ENCODE data around the gene VIPR2. TPM values are rescaled to one million over a fixed set of nuclear protein-coding genes. Genes with fewer than 3 reads are reported as not detected.
"Not testable (repeated sequence)": the region's sequence is repeated elsewhere in the genome, so short reads cannot be mapped to it uniquely, and the experiment has no call there.

Gene VIPR2
- total and polyA plus RNA-seq, 2 of the 13 experiments (the other 11 are each of a cell fraction or from before 2014, with no cell fraction given) = not detected

DNA sequence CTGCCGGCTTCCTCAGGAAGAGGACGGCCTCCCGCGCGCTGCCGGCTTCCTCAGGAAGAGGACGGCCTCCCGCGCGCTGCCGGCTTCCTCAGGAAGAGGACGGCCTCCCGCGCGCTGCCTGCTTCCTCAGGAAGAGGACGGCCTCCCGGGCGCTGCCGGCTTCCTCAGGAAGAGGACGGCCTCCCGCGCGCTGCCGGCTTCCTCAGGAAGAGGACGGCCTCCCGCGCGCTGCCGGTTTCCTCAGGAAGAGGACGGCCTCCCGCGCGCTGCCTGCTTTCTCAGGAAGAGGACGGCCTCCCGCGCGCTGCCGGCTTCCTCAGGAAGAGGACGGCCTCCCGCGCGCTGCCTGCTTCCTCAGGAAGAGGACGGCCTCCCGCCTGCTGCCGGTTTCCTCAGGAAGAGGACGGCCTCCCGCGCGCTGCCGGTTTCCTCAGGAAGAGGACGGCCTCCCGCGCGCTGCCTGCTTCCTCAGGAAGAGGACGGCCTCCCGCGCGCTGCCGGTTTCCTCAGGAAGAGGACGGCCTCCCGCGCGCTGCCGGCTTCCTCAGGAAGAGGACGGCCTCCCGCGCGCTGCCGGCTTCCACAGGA is 138.6 kb downstream of the VIPR2 start:
- H3K36me3 ChIP-seq (replicated peaks in 1 of 2; ENCODE audit: control insufficient read depth in 1 of 2, insufficient read depth in 2 of 2, low read length in 2 of 2); H3K4me1 ChIP-seq (ENCODE audit: insufficient read depth, low read length); FAIRE-seq; POLR2A ChIA-PET; H3K4me2 ChIP-seq (ENCODE audit: low read depth, low read length); H3K79me2 ChIP-seq (ENCODE audit: insufficient read depth, low read length); H3K27ac ChIP-seq (ENCODE audit: extremely low read length, insufficient read depth, low read length); H4K20me1 ChIP-seq (ENCODE audit: insufficient read depth, low read length); DNase-seq (ENCODE audit: low spot score); intact Hi-C loops (cut with micrococcal nuclease; ENCODE audit: unreplicated experiment); H3K9me3 ChIP-seq (ENCODE audit: low read length); in situ Hi-C loops (cut with HindIII; ENCODE audit: extremely low pct_ligation_motif_present, low pct_unique_long_range_greater_than_20kb); ATAC-seq; H3K4me3 ChIP-seq (replicated peaks in 1 of 3; ENCODE audit: insufficient read depth in 1 of 3, low read depth in 2 of 3, low read length in 3 of 3); H3K9ac ChIP-seq (ENCODE audit: insufficient read depth, low read depth, low read length); BruUV-seq (replicated peaks); H2AFZ ChIP-seq (ENCODE audit: low read length); CTCF ChIA-PET (ENCODE audit: low intra/inter-chr PET ratio, low total read pairs): not testable (repeated sequence)
- WGBS (ENCODE audit: low lambda C conversion rate) = 100% methylated on average over 2 of the region's 69 CpGs
- peaks cover 12 to 63% of the 10 kb centered on the region in 2 experiments; a peak in 4 of 5 replicates for H3K27me3 ChIP-seq (ENCODE audit: control insufficient read depth in 1 of 2, insufficient read depth in 2 of 2, low read length in 2 of 2)

- CTCF ChIA-PET (ENCODE audit: low intra/inter-chr PET ratio, low total read pairs) = no interaction called here
- H3K4me3 ChIP-seq (replicated peaks in 1 of 3; ENCODE audit: insufficient read depth in 1 of 3, low read depth in 2 of 3, low read length in 3 of 3) = no peak overlapping the region
- no peaks in the 10 kb centered on the region for H3K36me3 ChIP-seq (replicated peaks in 1 of 2; ENCODE audit: control insufficient read depth in 1 of 2, insufficient read depth in 2 of 2, low read length in 2 of 2)
- ATAC-seq = no peak
- no peak overlapping the region for H3K4me2 ChIP-seq (ENCODE audit: low read depth, low read length)
- no peaks in the 10 kb centered on the region for H3K79me2 ChIP-seq (ENCODE audit: insufficient read depth, low read length)
- intact Hi-C loops (cut with micrococcal nuclease; ENCODE audit: unreplicated experiment) = no loop called here
- POLR2A ChIA-PET = no interaction called here
- FAIRE-seq = no peak
- H3K27me3 ChIP-seq (ENCODE audit: control insufficient read depth in 1 of 2, insufficient read depth in 2 of 2, low read length in 2 of 2) = peaks cover 12 to 59% of the 10 kb centered on the region in 2 experiments; a peak in 4 of 5 replicates
- no TSS peak for BruUV-seq (replicated peaks)
- no peak overlapping the region for H3K9ac ChIP-seq (ENCODE audit: insufficient read depth, low read depth, low read length)
- no peak overlapping the region for H2AFZ ChIP-seq (ENCODE audit: low read length)
- WGBS (ENCODE audit: low lambda C conversion rate) = 73% methylated on average over 15 of the region's 18 CpGs
- no peak for TF ChIP-seq TFDP2 (CRISPR knock-in tag; IDR thresholded peaks at IDR 0.05)
- no peak for TF ChIP-seq KLF15 (CRISPR knock-in tag; IDR thresholded peaks at IDR 0.05; ENCODE audit: borderline replicate concordance)
- TF ChIP-seq SMAD9 (CRISPR knock-in tag; IDR thresholded peaks at IDR 0.05) = no peak
- TF ChIP-seq, protein P1, sequence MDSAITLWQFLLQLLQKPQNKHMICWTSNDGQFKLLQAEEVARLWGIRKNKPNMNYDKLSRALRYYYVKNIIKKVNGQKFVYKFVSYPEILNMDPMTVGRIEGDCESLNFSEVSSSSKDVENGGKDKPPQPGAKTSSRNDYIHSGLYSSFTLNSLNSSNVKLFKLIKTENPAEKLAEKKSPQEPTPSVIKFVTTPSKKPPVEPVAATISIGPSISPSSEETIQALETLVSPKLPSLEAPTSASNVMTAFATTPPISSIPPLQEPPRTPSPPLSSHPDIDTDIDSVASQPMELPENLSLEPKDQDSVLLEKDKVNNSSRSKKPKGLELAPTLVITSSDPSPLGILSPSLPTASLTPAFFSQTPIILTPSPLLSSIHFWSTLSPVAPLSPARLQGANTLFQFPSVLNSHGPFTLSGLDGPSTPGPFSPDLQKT (CRISPR knock-in tag; IDR thresholded peaks at IDR 0.05; ENCODE audit: borderline replicate concordance) = no peak
- TF ChIP-seq, protein P2, sequence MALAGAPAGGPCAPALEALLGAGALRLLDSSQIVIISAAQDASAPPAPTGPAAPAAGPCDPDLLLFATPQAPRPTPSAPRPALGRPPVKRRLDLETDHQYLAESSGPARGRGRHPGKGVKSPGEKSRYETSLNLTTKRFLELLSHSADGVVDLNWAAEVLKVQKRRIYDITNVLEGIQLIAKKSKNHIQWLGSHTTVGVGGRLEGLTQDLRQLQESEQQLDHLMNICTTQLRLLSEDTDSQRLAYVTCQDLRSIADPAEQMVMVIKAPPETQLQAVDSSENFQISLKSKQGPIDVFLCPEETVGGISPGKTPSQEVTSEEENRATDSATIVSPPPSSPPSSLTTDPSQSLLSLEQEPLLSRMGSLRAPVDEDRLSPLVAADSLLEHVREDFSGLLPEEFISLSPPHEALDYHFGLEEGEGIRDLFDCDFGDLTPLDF (CRISPR knock-in tag; IDR thresholded peaks at IDR 0.05) = no peak
- no peak for TF ChIP-seq ZNF547 (CRISPR knock-in tag; IDR thresholded peaks at IDR 0.05)
- TF ChIP-seq POLR2AphosphoS5 (IDR thresholded peaks at IDR 0.05; ENCODE audit: low read depth, low read length) = no peak
- no peak for TF ChIP-seq PRPF4 (IDR thresholded peaks at IDR 0.05; ENCODE audit: low read depth, low read length, poor library complexity, severe bottlenecking)
- no peak for TF ChIP-seq PCBP2 (optimal IDR thresholded peaks at IDR 0.05; ENCODE audit: low read depth, low read length, poor library complexity, severe bottlenecking)
- no peak for TF ChIP-seq ZSCAN25 (CRISPR knock-in tag; IDR thresholded peaks at IDR 0.05)
- no peak for TF ChIP-seq IRF2 (CRISPR knock-in tag; IDR thresholded peaks at IDR 0.05)
- TF ChIP-seq ELF1 (CRISPR knock-in tag; IDR thresholded peaks at IDR 0.05) = no peak
- TF ChIP-seq, protein P3, sequence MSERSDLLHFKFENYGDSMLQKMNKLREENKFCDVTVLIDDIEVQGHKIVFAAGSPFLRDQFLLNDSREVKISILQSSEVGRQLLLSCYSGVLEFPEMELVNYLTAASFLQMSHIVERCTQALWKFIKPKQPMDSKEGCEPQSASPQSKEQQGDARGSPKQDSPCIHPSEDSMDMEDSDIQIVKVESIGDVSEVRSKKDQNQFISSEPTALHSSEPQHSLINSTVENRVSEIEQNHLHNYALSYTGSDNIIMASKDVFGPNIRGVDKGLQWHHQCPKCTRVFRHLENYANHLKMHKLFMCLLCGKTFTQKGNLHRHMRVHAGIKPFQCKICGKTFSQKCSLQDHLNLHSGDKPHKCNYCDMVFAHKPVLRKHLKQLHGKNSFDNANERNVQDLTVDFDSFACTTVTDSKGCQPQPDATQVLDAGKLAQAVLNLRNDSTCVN (CRISPR knock-in tag; IDR thresholded peaks at IDR 0.05; ENCODE audit: borderline replicate concordance) = no peak
- no peak overlapping the region for H3K27ac ChIP-seq (ENCODE audit: extremely low read length, insufficient read depth, low read length)
- DNase-seq (ENCODE audit: low spot score) = no peak
- no peaks in the 10 kb centered on the region for H4K20me1 ChIP-seq (ENCODE audit: insufficient read depth, low read length)
- in situ Hi-C loops (cut with HindIII; ENCODE audit: extremely low pct_ligation_motif_present, low pct_unique_long_range_greater_than_20kb) = no loop called here
- no peaks in the 10 kb centered on the region for H3K4me1 ChIP-seq (ENCODE audit: insufficient read depth, low read length)
- no peaks in the 10 kb centered on the region for H3K9me3 ChIP-seq (ENCODE audit: low read length)
Observed at GRCh38 chr7:159005618-159006017, 139.0 kb downstream of the VIPR2 start.
